K562 (cell line): ENCODE results near the gene SAT2. TPM values are rescaled to one million over a fixed set of nuclear protein-coding genes. Genes with fewer than 3 reads are reported as not detected.

Experiments
- ATAC-seq: fragments of 200-7000 bp; cut with Tn5 transposase; 3 replicates; pipeline ENCODE4 v1.9.1; 2020; ENCODE audit warnings: moderate library complexity
- BruUV-seq: library from RNA; stranded (reverse); fragments of 400-500 nt; replicated peaks from 2 replicates; lab custom pipeline; 2021; lab: Mats Ljungman, UMichigan
- CTCF ChIA-PET: fragments of 300-600 bp; formaldehyde crosslinking; extraction: SDS; loops from one replicate; lab custom pipeline; 2021; ENCODE audit warnings: low intra/inter-chr PET ratio; lab: Yijun Ruan, JAX
- POLR2A ChIA-PET: fragments of 300-600, 350-650 bp; sonication (Branson Sonifier 250); formaldehyde crosslinking; extraction: SDS; loops from one replicate; lab custom pipeline; 2021; ENCODE audit warnings: antibody characterized with exemption, inconsistent platforms; lab: Yijun Ruan, JAX
- DNase-seq, 4 experiments: peaks; one replicate each; pipeline versions ENCODE4 v3.0.0 to v3.0.0-alpha.2; 2011 to 2018; ENCODE audit warnings: low spot score in 3 of 4, mixed read lengths in 3 of 4; ENCODE audit errors: extremely low read depth in 1 of 4
- FAIRE-seq: peaks from 2 replicates; lab custom pipeline; 2011; peaks lifted over from hg19 to GRCh38; lab: Jason Lieb, UNC
- H2AFZ ChIP-seq: 2 replicates; pipeline ENCODE4 v1.6.0; 2011; ENCODE audit warnings: low read depth, low read length, control low read depth, inconsistent platforms
- H3K27ac ChIP-seq: fragments of 200-600 bp; 3 replicates; pipeline ENCODE4 v1.8.0; 2011; ENCODE audit warnings: low read depth, mild to moderate bottlenecking, control low read depth, inconsistent platforms, low read length, moderate library complexity, mixed read lengths; ENCODE audit errors: extremely low read depth
- H3K27me3 ChIP-seq, 2 experiments: fragments of 300-600 bp in 1 of 2; 2 replicates in 1 of 2; 3 replicates in 1 of 2; pipeline versions ENCODE4 v1.6.0 to v1.8.0; 2011; ENCODE audit warnings: inconsistent platforms in 2 of 2, low read length in 2 of 2, mild to moderate bottlenecking in 1 of 2, mixed read lengths in 1 of 2, moderate library complexity in 1 of 2; ENCODE audit not compliant: control insufficient read depth in 2 of 2, insufficient read depth in 2 of 2
- H3K36me3 ChIP-seq: fragments of 300-600 bp; 3 replicates; pipeline ENCODE4 v1.8.0; 2011; ENCODE audit warnings: mild to moderate bottlenecking, low read length, inconsistent platforms; ENCODE audit not compliant: control insufficient read depth, insufficient read depth
- H3K4me1 ChIP-seq, 2 experiments: fragments of 200-600 bp in 1 of 2; replicated peaks in 1 of 2; 2 replicates in 1 of 2; 3 replicates in 1 of 2; pipeline versions ENCODE4 v1.5.1 to v1.8.0; 2011; ENCODE audit warnings: inconsistent platforms in 2 of 2, low read length in 2 of 2, mild to moderate bottlenecking in 1 of 2, mixed read lengths in 1 of 2, moderate library complexity in 1 of 2; ENCODE audit not compliant: control insufficient read depth in 2 of 2, insufficient read depth in 2 of 2
- H3K4me2 ChIP-seq: 2 replicates; pipeline ENCODE4 v1.6.1; 2011; ENCODE audit warnings: low read length, control low read depth, inconsistent platforms, mixed read lengths; ENCODE audit not compliant: insufficient read depth
- H3K4me3 ChIP-seq: fragments of 200-600 bp; sonication (generic), shearing (Covaris generic); 2 replicates; pipeline ENCODE4 v1.5.1; 2016; ENCODE audit warnings: control low read depth, inconsistent platforms
- H3K79me2 ChIP-seq: fragments of 200-600 bp; 3 replicates; pipeline ENCODE4 v1.8.0; 2011; ENCODE audit warnings: low read length, inconsistent platforms; ENCODE audit not compliant: control insufficient read depth, insufficient read depth
- H3K9ac ChIP-seq, 2 experiments: 2 replicates each; pipeline versions ENCODE4 v1.6.0 to v1.6.1; 2011; ENCODE audit warnings: low read depth in 2 of 2, low read length in 2 of 2, control low read depth in 1 of 2, inconsistent platforms in 1 of 2, mild to moderate bottlenecking in 1 of 2, mixed read lengths in 1 of 2; ENCODE audit not compliant: insufficient read depth in 1 of 2
- H3K9me1 ChIP-seq: one replicate; pipeline ENCODE4 v1.6.0; 2011; ENCODE audit warnings: inconsistent platforms, mild to moderate bottlenecking, low read length, moderate library complexity; ENCODE audit not compliant: control insufficient read depth, insufficient read depth
- H3K9me3 ChIP-seq: replicated peaks from 2 replicates; pipeline ENCODE4 v1.5.1; 2011; ENCODE audit warnings: low read depth, low read length, inconsistent platforms; ENCODE audit not compliant: control insufficient read depth, insufficient read depth
- H4K20me1 ChIP-seq: replicated peaks from 2 replicates; pipeline ENCODE4 v1.6.1; 2011; ENCODE audit warnings: low read length, inconsistent platforms, mixed read lengths; ENCODE audit not compliant: control insufficient read depth, insufficient read depth
- AFF1 ChIP-seq, 2 experiments: fragments of 450-650 bp; IDR thresholded peaks; 2 replicates each; pipeline ENCODE4 v1.6.1; 2018; ENCODE audit warnings: mild to moderate bottlenecking in 2 of 2, low read depth in 1 of 2; ENCODE audit not compliant: partially characterized antibody in 2 of 2
- GATAD2B ChIP-seq: fragments of 450-650 bp; IDR thresholded peaks from 2 replicates; pipeline ENCODE4 v1.6.1; 2017; ENCODE audit warnings: mild to moderate bottlenecking, borderline replicate concordance
- NFIC ChIP-seq: fragments of 450-650 bp; IDR thresholded peaks from 2 replicates; pipeline ENCODE4 v1.6.1; 2017; ENCODE audit warnings: mild to moderate bottlenecking, inconsistent platforms
- WGBS: fragments of 100-300 bp; shearing (Covaris generic); methylation state at CpG from one replicate; pipeline ENCODE4 v1.1.6; 2016; ENCODE audit warnings: low coverage, mixed read lengths; ENCODE audit not compliant: insufficient coverage; ENCODE audit errors: missing lambda C conversion rate; 5-methylcytosine and 5-hydroxymethylcytosine counted together
- in situ Hi-C: fragments of 300-500 bp; cut with MboI; formaldehyde crosslinking; loops from 4 replicates; pipeline ENCODE4 v1.15.0; 2018; ENCODE audit warnings: inconsistent platforms, mixed read lengths
- intact Hi-C: fragments of 100-400 bp; cut with micrococcal nuclease; formaldehyde crosslinking; loops from 2 replicates; pipeline ENCODE4 v1.14.2; 2022
- polyA plus RNA-seq, 8 experiments: library from polyadenylated mRNA; depleted of rRNA in 4 of 8; stranded (reverse) in 5 of 8; unstranded in 3 of 8; fragments of >200 nt; fragmentation: Nextera tagmentation in 2 of 8; fragmentation: Illumina TruSeq in 1 of 8; extraction: Ambion mirVana in 2 of 8; extraction: Trizol in 1 of 8; gene quantifications; 2 replicates each; pipeline versions ENCODE4 v1.2.1 to v1.2.3, GENCODE V29; 2011 to 2014; ENCODE audit warnings: inconsistent platforms in 1 of 8, missing spikeins in 1 of 8
- total RNA-seq, 7 experiments: library from RNA; depleted of rRNA in 6 of 7; stranded (reverse); fragments of >200 nt in 6 of 7; fragmentation: Illumina TruSeq in 2 of 7; extraction: Trizol in 2 of 7; gene quantifications; 2 replicates each; pipeline versions ENCODE4 v1.2.1 to v1.2.3, GENCODE V29; 2011 to 2021; ENCODE audit warnings: low replicate concordance in 1 of 7

Gene SAT2
- total and polyA plus RNA-seq, 9 of the 15 experiments (the other 6 are each of a cell fraction or from before 2014, with no cell fraction given), result 2.0 to 8.0 (median 5.3) TPM

- TF ChIP-seq GATAD2B, result no peak
- ATAC-seq (no peak), DNase-seq (no peak), FAIRE-seq (no peak)
- Histone ChIP-seq H3K9ac (no peak overlapping the region), H3K36me3 (no peaks in the 10 kb centered on the region), H3K27ac (no peak overlapping the region), H4K20me1 (no peaks in the 10 kb centered on the region; the same call in 1 of the 2 replicates), H3K4me3 (no peak overlapping the region), H3K79me2 (no peaks in the 10 kb centered on the region), H2AFZ (no peak overlapping the region), H3K9me3 (no peaks in the 10 kb centered on the region), H3K27me3 (no peaks in the 10 kb centered on the region), H3K4me1 (peaks cover 0 to 22% of the 10 kb centered on the region in 2 experiments; a peak in 3 of 5 replicates), H3K4me2 (no peak overlapping the region), H3K9me1 (no peaks in the 10 kb centered on the region)
- ChIA-PET POLR2A (interaction anchor here (1.0 kb wide), 1 partner anchor 12 kb away, joined by 4 read pairs; no protein-coding TSS in a partner anchor), CTCF (no interaction called here)
- in situ Hi-C loops, result no loop called here
- 98% methylated on average over 6 of the region's 17 CpGs for WGBS
- BruUV-seq, result no TSS peak
- intact Hi-C loops, result no loop called here
Observed at GRCh38 chr17:7655541-7655840, 27.9 kb upstream of the SAT2 start.

GRCh38 chr17:7654832-7655540, 27.4 kb upstream of the SAT2 start:
- POLR2A ChIA-PET, result interaction anchor here (1.0 to 1.5 kb wide), 2 partner anchors 12 to 32 kb away, joined by 4 to 15 read pairs; no protein-coding TSS in a partner anchor
- Histone ChIP-seq H2AFZ (no peak overlapping the region), H3K27me3 (no peaks in the 10 kb centered on the region), H4K20me1 (no peaks in the 10 kb centered on the region; the same call in 1 of the 2 replicates), H3K4me1 (peaks cover 3 to 26% of the 10 kb centered on the region in 2 experiments; a peak in 4 of 5 replicates), H3K9ac (peak overlapping the region in 1 of 2 experiments; percentile 45; a peak in 1 of 4 replicates), H3K4me2 (no peak overlapping the region), H3K79me2 (no peaks in the 10 kb centered on the region), H3K4me3 (no peak overlapping the region), H3K9me1 (no peaks in the 10 kb centered on the region), H3K36me3 (no peaks in the 10 kb centered on the region), H3K9me3 (no peaks in the 10 kb centered on the region), H3K27ac (no peak overlapping the region)
- in situ Hi-C loops (no loop called here), intact Hi-C loops (no loop called here)
- CTCF ChIA-PET, result no interaction called here
- ATAC-seq (no peak), FAIRE-seq (no peak), DNase-seq (no peak)
- no TSS peak for BruUV-seq
- TF ChIP-seq NFIC, result peak; percentile 84
- TF ChIP-seq AFF1 (IDR thresholded peaks at IDR 0.05; ENCODE audit: low read depth in 1 of 2, partially characterized antibody in 2 of 2), result no peak
- 44% methylated on average over 12 of the region's 16 CpGs for WGBS
